ENCODE measurements around the gene DVL2. TPM values are rescaled to one million over a fixed set of nuclear protein-coding genes. Genes with fewer than 3 reads are reported as not detected.
A peak's percentile ranks its signal among the peaks of the same experiment; 100 is the strongest.

The DVL2 gene
- total RNA-seq, 3 donors from 2014 or later, result 33.4 to 52.0 (median 36.0) TPM

DNA sequence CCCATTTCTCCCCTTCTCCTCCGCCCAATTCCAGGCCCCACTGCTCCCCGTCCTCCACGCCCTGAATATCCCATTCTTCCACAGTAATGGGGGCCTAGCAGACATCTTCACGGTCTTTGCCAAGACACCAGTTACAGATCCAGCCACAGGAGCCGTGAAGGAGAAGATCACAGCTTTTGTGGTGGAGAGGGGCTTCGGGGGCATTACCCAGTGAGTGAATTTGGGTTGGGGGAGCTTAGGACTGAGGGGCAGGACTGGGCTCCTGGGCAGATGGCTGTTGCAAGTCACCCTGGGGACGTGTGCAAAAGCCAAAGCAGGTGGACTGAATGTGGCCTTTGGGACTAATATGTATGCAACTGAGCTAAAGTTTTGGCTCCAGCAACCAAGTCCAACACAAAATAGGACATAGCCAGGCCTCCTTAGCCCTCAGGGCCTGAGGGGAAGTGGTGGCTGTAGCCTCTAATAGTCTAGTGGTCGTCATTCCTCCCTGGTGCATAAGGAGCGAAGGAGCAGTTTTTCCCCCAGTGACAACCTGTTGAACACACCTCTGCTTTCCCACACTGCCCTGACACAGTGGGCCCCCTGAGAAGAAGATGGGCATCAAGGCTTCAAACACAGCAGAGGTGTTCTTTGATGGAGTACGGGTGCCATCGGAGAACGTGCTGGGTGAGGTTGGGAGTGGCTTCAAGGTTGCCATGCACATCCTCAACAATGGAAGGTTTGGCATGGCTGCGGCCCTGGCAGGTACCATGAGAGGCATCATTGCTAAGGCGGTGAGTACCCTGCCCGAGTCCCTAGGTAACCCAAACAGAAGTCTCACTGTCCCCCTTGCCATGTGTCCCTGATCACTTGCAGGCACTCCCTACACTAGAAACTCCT is 12.0 kb downstream of the DVL2 start:
- Histone ChIP-seq H3K36me3 (ENCODE audit: low read depth) (peaks cover 13% of the 10 kb centered on the region), H3K9me3 (no peaks in the 10 kb centered on the region), H3K4me3 (no peak overlapping the region), H3K4me1 (ENCODE audit: low read depth) (peaks cover 35% of the 10 kb centered on the region)
- intact Hi-C loops (cut with DNase I, micrococcal nuclease), result no loop called here
- TF ChIP-seq, protein P1, sequence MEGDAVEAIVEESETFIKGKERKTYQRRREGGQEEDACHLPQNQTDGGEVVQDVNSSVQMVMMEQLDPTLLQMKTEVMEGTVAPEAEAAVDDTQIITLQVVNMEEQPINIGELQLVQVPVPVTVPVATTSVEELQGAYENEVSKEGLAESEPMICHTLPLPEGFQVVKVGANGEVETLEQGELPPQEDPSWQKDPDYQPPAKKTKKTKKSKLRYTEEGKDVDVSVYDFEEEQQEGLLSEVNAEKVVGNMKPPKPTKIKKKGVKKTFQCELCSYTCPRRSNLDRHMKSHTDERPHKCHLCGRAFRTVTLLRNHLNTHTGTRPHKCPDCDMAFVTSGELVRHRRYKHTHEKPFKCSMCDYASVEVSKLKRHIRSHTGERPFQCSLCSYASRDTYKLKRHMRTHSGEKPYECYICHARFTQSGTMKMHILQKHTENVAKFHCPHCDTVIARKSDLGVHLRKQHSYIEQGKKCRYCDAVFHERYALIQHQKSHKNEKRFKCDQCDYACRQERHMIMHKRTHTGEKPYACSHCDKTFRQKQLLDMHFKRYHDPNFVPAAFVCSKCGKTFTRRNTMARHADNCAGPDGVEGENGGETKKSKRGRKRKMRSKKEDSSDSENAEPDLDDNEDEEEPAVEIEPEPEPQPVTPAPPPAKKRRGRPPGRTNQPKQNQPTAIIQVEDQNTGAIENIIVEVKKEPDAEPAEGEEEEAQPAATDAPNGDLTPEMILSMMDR (IDR thresholded peaks at IDR 0.05), result no peak
- DNase-seq (no peak), ATAC-seq (no peak)

DNA sequence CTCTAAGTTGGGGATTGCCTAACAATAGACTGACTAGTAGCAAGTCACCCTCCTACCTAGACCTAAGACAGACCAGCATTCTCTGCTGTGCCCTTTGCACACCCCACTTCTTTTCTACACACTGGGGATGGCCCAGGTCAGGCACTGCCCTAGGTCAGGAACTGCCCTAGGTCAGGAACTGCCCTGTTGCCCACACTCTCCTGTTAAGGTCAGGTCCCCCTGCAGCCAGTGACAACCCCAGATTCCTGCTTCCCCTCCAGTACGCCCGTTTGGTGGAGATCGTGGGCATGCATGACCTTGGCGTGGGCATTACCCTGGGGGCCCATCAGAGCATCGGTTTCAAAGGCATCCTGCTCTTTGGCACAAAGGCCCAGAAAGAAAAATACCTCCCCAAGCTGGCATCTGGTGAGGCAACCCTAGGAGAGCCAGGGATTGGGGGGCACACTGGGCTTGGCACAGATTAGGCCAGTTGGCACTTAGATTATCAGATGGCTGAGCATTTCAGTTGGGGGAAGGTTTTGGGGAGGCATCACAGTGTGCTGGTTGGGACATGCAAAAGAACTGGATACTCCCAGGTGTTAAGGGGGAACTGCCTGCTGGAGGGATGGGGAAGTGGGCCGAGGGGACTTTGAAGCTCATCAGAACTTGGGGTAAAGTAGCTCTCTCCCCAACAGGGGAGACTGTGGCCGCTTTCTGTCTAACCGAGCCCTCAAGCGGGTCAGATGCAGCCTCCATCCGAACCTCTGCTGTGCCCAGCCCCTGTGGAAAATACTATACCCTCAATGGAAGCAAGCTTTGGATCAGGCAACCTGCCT is 12.8 kb downstream of the DVL2 start:
- H3K4me3 ChIP-seq, result no peak overlapping the region
- no peak for ATAC-seq
- TF ChIP-seq, protein P1 (IDR thresholded peaks at IDR 0.05), result no peak
- no peaks in the 10 kb centered on the region for H3K9me3 ChIP-seq
- peak in 1 of 3 donors; percentile 27 for DNase-seq
- peaks cover 35% of the 10 kb centered on the region for H3K4me1 ChIP-seq (ENCODE audit: low read depth)
- intact Hi-C loops (cut with DNase I, micrococcal nuclease), result no loop called here
- peaks cover 8% of the 10 kb centered on the region for H3K36me3 ChIP-seq (ENCODE audit: low read depth)

GRCh38 chr17:7220593-7221277 is 13.6 kb downstream of the DVL2 start:
- peak; percentile 75 to 79 (median 77) for DNase-seq
- peak; percentile 73 for ATAC-seq
- peak overlapping the region; percentile 14 for H3K4me3 ChIP-seq
- intact Hi-C loops (cut with DNase I, micrococcal nuclease), result no loop called here
- no peaks in the 10 kb centered on the region for H3K9me3 ChIP-seq
- H3K4me1 ChIP-seq (ENCODE audit: low read depth), result peaks cover 35% of the 10 kb centered on the region
- TF ChIP-seq, protein P1 (IDR thresholded peaks at IDR 0.05), result peak; percentile 30
- peaks cover 8% of the 10 kb centered on the region for H3K36me3 ChIP-seq (ENCODE audit: low read depth)

DNA sequence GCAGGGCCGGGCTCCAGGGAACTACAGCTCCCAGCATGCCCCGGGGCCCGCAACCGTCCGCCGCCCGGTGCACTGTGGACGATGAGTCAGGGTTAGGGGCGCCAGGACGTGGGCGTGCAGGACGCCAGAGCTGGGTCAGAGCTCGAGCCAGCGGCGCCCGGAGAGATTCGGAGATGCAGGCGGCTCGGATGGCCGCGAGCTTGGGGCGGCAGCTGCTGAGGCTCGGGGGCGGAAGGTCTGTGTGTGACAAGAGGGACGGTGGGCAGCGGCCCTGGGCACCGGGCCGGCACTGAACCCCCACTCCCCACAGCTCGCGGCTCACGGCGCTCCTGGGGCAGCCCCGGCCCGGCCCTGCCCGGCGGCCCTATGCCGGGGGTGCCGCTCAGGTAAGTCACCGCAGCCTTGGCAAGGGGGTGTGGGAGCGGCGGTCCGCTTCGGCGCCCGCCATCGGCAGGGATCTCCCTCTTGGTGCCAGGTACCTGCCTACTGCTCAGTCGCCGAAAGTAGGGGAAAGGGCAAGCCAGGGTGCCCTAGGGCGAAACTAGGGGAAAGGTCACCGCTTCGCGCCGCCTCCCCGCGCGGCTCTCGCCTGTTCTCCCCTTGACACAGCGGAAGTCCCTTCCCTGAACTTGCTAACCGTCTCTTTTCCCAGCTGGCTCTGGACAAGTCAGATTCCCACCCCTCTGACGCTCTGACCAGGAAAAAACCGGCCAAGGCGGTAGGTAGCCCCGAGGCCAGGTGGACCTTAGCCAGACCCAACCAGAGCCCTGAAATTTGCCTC is 14.3 kb downstream of the DVL2 start, which contains the start of the genes ACADVL and DLG4:
TSS of gene ACADVL (plus strand) at position 127 of the 781 bp plus-strand sequence. CDS start at position 174, 47 bp downstream.
TSS of gene DLG4 (minus strand) at position 25 of the 781 bp plus-strand sequence.
- intact Hi-C loops (cut with DNase I, micrococcal nuclease), result no loop called here
- peaks cover 39% of the 10 kb centered on the region for H3K4me1 ChIP-seq (ENCODE audit: low read depth)

More for the DNA sequence above, 14.3 kb downstream of the DVL2 start, which contains the start of the genes ACADVL and DLG4:
- H3K9me3 ChIP-seq, result no peaks in the 10 kb centered on the region
- TF ChIP-seq, protein P1 (IDR thresholded peaks at IDR 0.05), result no peak
- DNase-seq (peak; percentile 89 to 93 (median 90)), ATAC-seq (peak; percentile 82)
- peak within 1 kb of the TSS; percentile 94 for H3K4me3 ChIP-seq
- peaks cover 8% of the 10 kb centered on the region for H3K36me3 ChIP-seq (ENCODE audit: low read depth)
